Panc1 (cell line): ENCODE data around the gene PTPRS.

Source experiments
- POLR2AphosphoS5 ChIP-seq: IDR thresholded peaks from 2 replicates; pipeline ENCODE4 v1.6.1; 2012; ENCODE audit warnings: mild to moderate bottlenecking, low read depth, low read length, moderate library complexity
- TF ChIP-seq, protein P1 (sequence below): fragments of 450-650 bp; IDR thresholded peaks from 2 replicates; pipeline ENCODE4 v1.5.1; 2017; ENCODE audit warnings: mild to moderate bottlenecking

DNA sequence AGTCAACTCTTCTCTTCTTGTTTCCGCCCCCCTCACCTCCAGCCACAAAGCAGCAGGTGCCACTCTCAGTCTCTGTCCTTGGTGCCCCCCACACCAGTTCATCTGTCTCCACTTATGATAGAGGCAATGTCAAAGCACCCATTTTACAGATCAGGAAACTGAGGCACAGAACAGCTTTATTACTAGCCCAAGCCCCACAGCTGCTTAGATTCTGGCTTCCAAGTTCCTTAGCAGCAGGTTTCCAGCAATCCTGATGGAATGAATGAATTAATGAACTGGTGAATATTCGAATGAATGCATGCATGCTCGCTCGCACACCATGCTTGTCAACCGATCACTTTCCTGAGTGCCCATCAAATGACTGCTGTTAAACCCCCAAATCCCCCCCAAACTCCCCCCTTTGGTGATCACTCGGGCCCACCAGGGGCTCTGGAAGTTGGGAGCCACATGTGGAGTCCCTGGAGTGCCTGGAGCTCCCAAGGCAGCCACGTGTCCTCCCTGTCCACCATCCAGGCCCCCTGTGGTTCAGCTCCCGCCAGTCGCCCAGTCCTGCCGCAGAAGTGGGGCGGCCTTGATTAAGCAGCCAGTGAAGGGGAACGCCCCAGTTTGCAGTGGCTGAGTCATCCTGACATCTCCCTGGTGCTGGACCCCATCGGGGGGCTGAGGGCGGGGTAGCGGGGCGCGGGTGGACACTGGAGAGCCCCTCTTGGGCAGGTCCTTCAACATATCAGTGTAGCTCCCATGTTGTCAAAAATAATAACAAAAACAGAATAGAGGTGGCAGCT lies 6.8 kb downstream of the PTPRS start:
- TF ChIP-seq, protein P1, sequence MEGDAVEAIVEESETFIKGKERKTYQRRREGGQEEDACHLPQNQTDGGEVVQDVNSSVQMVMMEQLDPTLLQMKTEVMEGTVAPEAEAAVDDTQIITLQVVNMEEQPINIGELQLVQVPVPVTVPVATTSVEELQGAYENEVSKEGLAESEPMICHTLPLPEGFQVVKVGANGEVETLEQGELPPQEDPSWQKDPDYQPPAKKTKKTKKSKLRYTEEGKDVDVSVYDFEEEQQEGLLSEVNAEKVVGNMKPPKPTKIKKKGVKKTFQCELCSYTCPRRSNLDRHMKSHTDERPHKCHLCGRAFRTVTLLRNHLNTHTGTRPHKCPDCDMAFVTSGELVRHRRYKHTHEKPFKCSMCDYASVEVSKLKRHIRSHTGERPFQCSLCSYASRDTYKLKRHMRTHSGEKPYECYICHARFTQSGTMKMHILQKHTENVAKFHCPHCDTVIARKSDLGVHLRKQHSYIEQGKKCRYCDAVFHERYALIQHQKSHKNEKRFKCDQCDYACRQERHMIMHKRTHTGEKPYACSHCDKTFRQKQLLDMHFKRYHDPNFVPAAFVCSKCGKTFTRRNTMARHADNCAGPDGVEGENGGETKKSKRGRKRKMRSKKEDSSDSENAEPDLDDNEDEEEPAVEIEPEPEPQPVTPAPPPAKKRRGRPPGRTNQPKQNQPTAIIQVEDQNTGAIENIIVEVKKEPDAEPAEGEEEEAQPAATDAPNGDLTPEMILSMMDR, result no peak
- no peak for TF ChIP-seq POLR2AphosphoS5
